ENCODE data around the gene PIR.

DNA sequence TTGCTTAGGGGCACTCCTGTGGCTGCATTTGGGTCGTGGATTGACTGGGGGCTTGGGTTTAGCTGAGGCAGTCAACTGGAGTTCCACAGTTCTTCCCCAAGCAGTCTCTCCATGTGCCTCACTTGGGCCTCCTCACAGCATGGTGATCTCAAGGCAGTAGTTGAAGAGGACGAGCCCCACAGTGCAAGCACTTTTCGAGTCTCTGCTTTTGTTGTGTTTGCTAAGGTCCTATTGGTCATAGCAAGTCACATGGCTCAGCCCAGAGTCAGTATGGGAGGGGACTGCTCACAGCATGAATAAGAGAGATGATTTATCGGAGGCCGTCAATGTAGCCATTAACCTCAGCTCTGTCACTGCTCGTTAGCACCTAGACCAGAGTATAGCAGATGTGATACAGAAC lies 37.2 kb upstream of the PIR start:
- TF ChIP-seq, protein P1, sequence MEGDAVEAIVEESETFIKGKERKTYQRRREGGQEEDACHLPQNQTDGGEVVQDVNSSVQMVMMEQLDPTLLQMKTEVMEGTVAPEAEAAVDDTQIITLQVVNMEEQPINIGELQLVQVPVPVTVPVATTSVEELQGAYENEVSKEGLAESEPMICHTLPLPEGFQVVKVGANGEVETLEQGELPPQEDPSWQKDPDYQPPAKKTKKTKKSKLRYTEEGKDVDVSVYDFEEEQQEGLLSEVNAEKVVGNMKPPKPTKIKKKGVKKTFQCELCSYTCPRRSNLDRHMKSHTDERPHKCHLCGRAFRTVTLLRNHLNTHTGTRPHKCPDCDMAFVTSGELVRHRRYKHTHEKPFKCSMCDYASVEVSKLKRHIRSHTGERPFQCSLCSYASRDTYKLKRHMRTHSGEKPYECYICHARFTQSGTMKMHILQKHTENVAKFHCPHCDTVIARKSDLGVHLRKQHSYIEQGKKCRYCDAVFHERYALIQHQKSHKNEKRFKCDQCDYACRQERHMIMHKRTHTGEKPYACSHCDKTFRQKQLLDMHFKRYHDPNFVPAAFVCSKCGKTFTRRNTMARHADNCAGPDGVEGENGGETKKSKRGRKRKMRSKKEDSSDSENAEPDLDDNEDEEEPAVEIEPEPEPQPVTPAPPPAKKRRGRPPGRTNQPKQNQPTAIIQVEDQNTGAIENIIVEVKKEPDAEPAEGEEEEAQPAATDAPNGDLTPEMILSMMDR (conservative IDR thresholded peaks at IDR 0.05; ENCODE audit: low read length): no peak
- no peak for TF ChIP-seq EZH2phosphoT487 (IDR thresholded peaks at IDR 0.05; ENCODE audit: borderline replicate concordance, low read depth, low read length)
